Measurements from ENCODE around the gene VMP1.

GRCh38 chr17:59671386-59671785 is 36.1 kb upstream of the VMP1 start:
- TF ChIP-seq, protein P1, sequence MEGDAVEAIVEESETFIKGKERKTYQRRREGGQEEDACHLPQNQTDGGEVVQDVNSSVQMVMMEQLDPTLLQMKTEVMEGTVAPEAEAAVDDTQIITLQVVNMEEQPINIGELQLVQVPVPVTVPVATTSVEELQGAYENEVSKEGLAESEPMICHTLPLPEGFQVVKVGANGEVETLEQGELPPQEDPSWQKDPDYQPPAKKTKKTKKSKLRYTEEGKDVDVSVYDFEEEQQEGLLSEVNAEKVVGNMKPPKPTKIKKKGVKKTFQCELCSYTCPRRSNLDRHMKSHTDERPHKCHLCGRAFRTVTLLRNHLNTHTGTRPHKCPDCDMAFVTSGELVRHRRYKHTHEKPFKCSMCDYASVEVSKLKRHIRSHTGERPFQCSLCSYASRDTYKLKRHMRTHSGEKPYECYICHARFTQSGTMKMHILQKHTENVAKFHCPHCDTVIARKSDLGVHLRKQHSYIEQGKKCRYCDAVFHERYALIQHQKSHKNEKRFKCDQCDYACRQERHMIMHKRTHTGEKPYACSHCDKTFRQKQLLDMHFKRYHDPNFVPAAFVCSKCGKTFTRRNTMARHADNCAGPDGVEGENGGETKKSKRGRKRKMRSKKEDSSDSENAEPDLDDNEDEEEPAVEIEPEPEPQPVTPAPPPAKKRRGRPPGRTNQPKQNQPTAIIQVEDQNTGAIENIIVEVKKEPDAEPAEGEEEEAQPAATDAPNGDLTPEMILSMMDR (IDR thresholded peaks at IDR 0.05; ENCODE audit: low read depth, low read length, missing input control) = no peak
- TF ChIP-seq EGR1 (IDR thresholded peaks at IDR 0.05; ENCODE audit: low read depth in 2 of 2) = no peak
- TF ChIP-seq RAD21 (IDR thresholded peaks at IDR 0.05) = no peak
- no peak for TF ChIP-seq FOXA1 (IDR thresholded peaks at IDR 0.05)

All from liver (tissue), 3 donors.